Esophagus squamous epithelium (tissue), 5 donors: ENCODE results near the gene CAMTA1. TPM values are rescaled to one million over a fixed set of nuclear protein-coding genes. Genes with fewer than 3 reads are reported as not detected.

Experiments
- DNase-seq: peaks from one replicate; lab custom pipeline; 2025; lab: John Stamatoyannopoulos, UW
- H3K27ac ChIP-seq, 4 donors: fragments of 200-600 bp; sonication (generic); one replicate each; pipeline ENCODE4 v1.5.1; 2016 to 2019; ENCODE audit warnings: mild to moderate bottlenecking in 1 of 4
- H3K27me3 ChIP-seq, 4 donors: fragments of 200-600 bp; sonication (generic); 1 replicate in 3 of 4; 2 replicates in 1 of 4; pipeline versions ENCODE4 v1.5.1 to v1.6.0; 2017 to 2021; ENCODE audit warnings: antibody characterized with exemption in 1 of 4
- H3K36me3 ChIP-seq, 3 donors: fragments of 200-600 bp; sonication (generic); one replicate each; pipeline ENCODE4 v1.5.1; 2016 to 2019
- H3K4me1 ChIP-seq, 3 donors: fragments of 200-600 bp; sonication (generic); one replicate each; pipeline ENCODE4 v1.5.1; 2017 to 2019
- H3K4me3 ChIP-seq, 4 donors: fragments of 200-600 bp; sonication (generic); 1 replicate in 3 of 4; 2 replicates in 1 of 4; pipeline ENCODE4 v1.5.1; 2016 to 2019; ENCODE audit warnings: mild to moderate bottlenecking in 2 of 4, moderate library complexity in 1 of 4
- H3K9me3 ChIP-seq, 3 donors: fragments of 200-600 bp; sonication (generic); one replicate each; pipeline ENCODE4 v1.5.1; 2016 to 2019
- CTCF ChIP-seq, 6 experiments: fragments of 450-650 bp in 4 of 6; fragments of 200-600 bp in 2 of 6; sonication (generic) in 2 of 6; IDR thresholded peaks; one replicate each; pipeline ENCODE4 v1.5.1; 2016 to 2019; ENCODE audit warnings: antibody characterized with exemption in 6 of 6, mild to moderate bottlenecking in 4 of 6, moderate library complexity in 4 of 6
- POLR2A ChIP-seq, 4 donors: fragments of 450-650 bp; IDR thresholded peaks; one replicate each; pipeline ENCODE4 v1.6.1; 2017; ENCODE audit warnings: antibody characterized with exemption in 4 of 4, mild to moderate bottlenecking in 4 of 4, moderate library complexity in 3 of 4
- WGBS, 2 donors: methylation state at CpG; one replicate each; pipeline ENCODE4 v1.1.5; 2018; 5-methylcytosine and 5-hydroxymethylcytosine counted together
- intact Hi-C: fragments of 100-400 bp; cut with DNase I; formaldehyde crosslinking; loops from one replicate; pipeline ENCODE4 v1.15.0; 2022
- total RNA-seq, 4 donors: library from RNA; depleted of rRNA; stranded (reverse); fragments of >200 nt; gene quantifications; one replicate each; pipeline ENCODE4 v1.1.0, GENCODE V29; 2016
- donor health status: DM: yes; HTN: yes; CAD: no.

CAMTA1 gene
- total RNA-seq, 4 donors from 2014 or later, result 31.3 to 77.4 (median 45.9) TPM

DNA sequence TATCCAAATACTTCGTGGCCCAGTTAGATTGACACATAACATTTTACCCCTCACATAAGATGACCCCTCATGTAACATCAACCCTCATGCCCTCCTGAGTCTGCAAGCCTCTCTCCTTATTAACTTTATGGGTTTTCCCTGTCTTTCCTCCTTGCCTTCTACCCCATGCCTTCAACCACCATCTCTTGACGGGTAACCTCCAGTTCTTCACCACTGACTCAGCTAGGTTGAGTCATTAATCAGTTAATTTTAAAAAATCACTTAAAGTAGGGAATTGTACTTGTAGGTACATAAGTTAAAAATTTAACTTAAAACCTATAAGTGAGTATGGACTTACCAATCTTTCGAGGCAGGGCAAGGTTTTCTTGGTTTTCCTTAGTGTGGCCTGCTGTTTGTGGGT lies 330.7 kb downstream of the CAMTA1 start:
- intact Hi-C loops, result no loop called here
- WGBS, 2 donors, result 67 to 69% methylated on average over 3 of the region's 3 CpGs
- Histone ChIP-seq H3K4me1 (peaks cover 0 to 4% (median 0%) of the 10 kb centered on the region in 3 donors), H3K4me3 (no peak overlapping the region), H3K36me3 (no peaks in the 10 kb centered on the region), H3K9me3 (no peaks in the 10 kb centered on the region), H3K27ac (no peak overlapping the region), H3K27me3 (peaks cover 0 to 4% (median 0%) of the 10 kb centered on the region in 4 donors)
- DNase-seq, result no peak
- TF ChIP-seq POLR2A (IDR thresholded peaks at IDR 0.05) (no peak), CTCF (IDR thresholded peaks at IDR 0.05) (no peak)

DNA sequence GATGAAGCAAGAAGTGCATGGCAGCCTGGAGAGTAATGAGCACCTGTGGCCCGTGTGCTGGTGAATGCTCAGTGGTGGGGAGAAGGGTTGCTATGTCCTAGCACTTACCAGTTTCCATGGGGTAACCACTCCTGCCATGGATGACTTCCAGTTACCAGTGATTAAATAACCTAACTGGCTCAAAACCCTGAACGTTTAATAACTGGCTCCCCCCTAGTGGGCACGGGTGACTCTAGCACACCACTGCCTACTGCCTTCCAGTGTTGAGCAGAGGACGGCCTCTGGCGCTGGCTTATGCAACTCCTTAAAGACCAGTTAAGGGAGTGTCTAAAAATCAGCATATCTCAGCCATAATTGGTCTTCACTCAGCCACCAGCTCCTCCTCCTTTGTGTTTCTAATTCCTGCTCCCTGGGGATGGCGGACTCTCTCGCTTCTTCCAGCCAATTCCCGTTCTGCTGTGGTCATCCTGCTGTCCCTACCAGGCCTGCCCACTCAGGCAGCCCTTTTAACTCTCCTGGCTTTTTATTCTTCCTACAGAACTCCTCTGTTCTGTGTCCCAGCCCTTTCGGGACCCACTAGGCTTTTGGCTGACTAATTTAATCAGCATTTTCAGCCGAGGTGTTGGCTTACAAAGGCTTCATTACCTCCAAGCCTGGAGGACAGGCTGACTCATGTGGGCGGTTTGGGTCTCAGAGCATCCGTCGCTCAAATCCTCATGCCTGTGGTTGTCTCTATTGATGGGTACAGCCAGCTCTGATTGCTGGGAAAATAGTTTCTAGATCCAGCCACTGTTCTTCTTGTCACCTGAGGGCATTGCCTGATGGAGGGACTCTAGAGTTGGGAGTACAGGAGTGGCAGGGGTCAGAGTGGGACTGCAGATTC lies 332.4 kb downstream of the CAMTA1 start:
- H3K4me3 ChIP-seq, result no peak overlapping the region
- no peaks in the 10 kb centered on the region for H3K9me3 ChIP-seq
- H3K36me3 ChIP-seq, result no peaks in the 10 kb centered on the region
- TF ChIP-seq POLR2A (IDR thresholded peaks at IDR 0.05), result no peak
- TF ChIP-seq CTCF (IDR thresholded peaks at IDR 0.05), result peak in 1 of 6 experiments; percentile 44
- peaks cover 0 to 7% (median 4%) of the 10 kb centered on the region in 3 donors for H3K4me1 ChIP-seq
- no peak overlapping the region for H3K27ac ChIP-seq
- H3K27me3 ChIP-seq, result no peaks in the 10 kb centered on the region
- intact Hi-C loops, result no loop called here
- DNase-seq, result no peak
- 14 to 18% methylated on average over 9 to 13 of the region's 13 CpGs for WGBS, 2 donors

DNA sequence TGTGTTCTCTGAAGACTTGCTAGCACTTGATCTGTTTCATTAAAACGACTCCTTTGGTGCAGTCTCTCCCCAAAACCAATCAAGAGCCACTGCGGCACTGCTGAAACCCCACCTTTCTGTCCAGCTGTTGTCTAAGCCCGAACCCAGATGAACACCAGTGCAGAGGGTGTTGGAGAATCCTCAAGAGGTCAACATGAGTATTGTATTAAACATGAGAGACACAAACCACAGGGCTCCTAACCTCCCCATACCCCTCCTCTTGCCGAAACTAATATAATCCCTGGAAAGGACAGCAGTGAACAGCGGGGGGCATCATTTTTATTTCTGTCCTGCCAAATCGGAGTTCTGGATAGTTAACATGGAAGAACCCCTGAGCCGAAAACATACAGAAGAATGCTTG lies 333.9 kb downstream of the CAMTA1 start:
- DNase-seq, result no peak
- Histone ChIP-seq H3K36me3 (no peaks in the 10 kb centered on the region), H3K4me1 (peaks cover 0 to 7% (median 4%) of the 10 kb centered on the region in 3 donors), H3K9me3 (no peaks in the 10 kb centered on the region), H3K27ac (no peak overlapping the region), H3K4me3 (no peak overlapping the region), H3K27me3 (no peaks in the 10 kb centered on the region)
- WGBS, 2 donors, result 66 to 84% methylated on average over 7 of the region's 7 CpGs
- no peak for TF ChIP-seq POLR2A (IDR thresholded peaks at IDR 0.05)
- TF ChIP-seq CTCF (IDR thresholded peaks at IDR 0.05), result no peak
- intact Hi-C loops, result no loop called here

GRCh38 chr1:7120863-7121621 lies 335.8 kb downstream of the CAMTA1 start:
- TF ChIP-seq POLR2A (IDR thresholded peaks at IDR 0.05) (no peak), CTCF (IDR thresholded peaks at IDR 0.05) (no peak)
- no peaks in the 10 kb centered on the region for H3K36me3 ChIP-seq
- peaks cover 0 to 7% (median 4%) of the 10 kb centered on the region in 3 donors for H3K4me1 ChIP-seq
- H3K27me3 ChIP-seq, result no peaks in the 10 kb centered on the region
- H3K9me3 ChIP-seq, result no peaks in the 10 kb centered on the region
- intact Hi-C loops, result no loop called here
- WGBS, 2 donors, result 80 to 83% methylated on average over 6 of the region's 6 CpGs
- DNase-seq, result no peak
- H3K27ac ChIP-seq, result no peak overlapping the region
- no peak overlapping the region for H3K4me3 ChIP-seq

- Histone ChIP-seq H3K9me3 (no peaks in the 10 kb centered on the region), H3K36me3 (no peaks in the 10 kb centered on the region), H3K27ac (no peak overlapping the region), H3K4me3 (no peak overlapping the region), H3K27me3 (no peaks in the 10 kb centered on the region), H3K4me1 (peaks cover 0 to 7% (median 4%) of the 10 kb centered on the region in 3 donors)
- intact Hi-C loops, result no loop called here
- no peak for DNase-seq
- TF ChIP-seq CTCF (IDR thresholded peaks at IDR 0.05) (no peak), POLR2A (IDR thresholded peaks at IDR 0.05) (no peak)
- 58% methylated on average over 4 of the region's 7 CpGs; no CpG with 5 or more reads in 1 of the 2 donors for whole genome bisulfite sequencing, 2 donors
Measured at GRCh38 chr1:7121622-7121988, 336.4 kb downstream of the CAMTA1 start.
